ENCODE data around the gene FN1. TPM values are rescaled to one million over a fixed set of nuclear protein-coding genes. Genes with fewer than 3 reads are reported as not detected.

The FN1 gene
- total RNA-seq, 1 experiment from 2014 or later: 39.4 TPM

DNA sequence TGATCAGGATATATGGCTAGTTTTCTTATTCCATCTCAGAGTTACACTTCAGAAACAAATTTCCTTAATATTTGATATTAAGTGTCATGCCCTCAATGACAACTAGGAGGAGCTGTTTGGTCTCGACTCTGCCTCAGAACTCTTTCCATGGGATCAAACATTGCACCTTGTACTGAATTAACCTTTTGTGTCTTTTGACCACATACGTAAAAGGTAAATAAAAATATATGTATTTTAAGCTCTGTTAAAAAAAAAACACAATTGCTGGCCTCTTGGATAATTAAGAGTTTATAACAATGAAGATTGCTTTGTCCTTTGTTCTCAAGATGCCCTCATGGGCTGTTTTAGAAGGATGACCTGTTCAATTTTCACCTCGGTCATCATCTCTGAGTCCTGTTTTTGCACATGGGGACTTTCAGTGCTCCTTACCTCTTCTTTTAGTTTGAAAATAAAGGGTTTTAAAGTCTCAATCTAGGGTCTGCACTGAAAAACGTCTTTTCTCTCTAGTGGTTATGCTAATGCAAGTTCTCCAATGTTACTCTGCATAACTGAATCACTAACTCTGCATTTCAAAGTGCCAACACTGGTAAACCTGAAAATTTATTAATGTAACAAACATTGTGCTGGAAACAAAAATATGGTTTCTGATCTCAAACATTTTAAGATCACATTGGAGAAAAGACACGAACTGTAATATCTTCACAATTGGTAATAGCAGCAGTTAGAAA, 18.8 kb upstream of the FN1 start:
- Histone ChIP-seq H3K79me2 (ENCODE audit: low read depth) (no peaks in the 10 kb centered on the region), H3K9me3 (ENCODE audit: insufficient read depth, low read depth) (peaks cover 5% of the 10 kb centered on the region; the same call in 1 of the 2 replicates), H3K36me3 (ENCODE audit: low read depth) (no peaks in the 10 kb centered on the region), H3F3A (ENCODE audit: insufficient read depth, low read depth) (no peaks in the 10 kb centered on the region), H3K4me3 (no peak overlapping the region), H3K27me3 (ENCODE audit: insufficient read depth, low read depth) (no peaks in the 10 kb centered on the region), H3K4me1 (replicated peaks; ENCODE audit: insufficient read depth) (no peaks in the 10 kb centered on the region), H2AFZ (no peak overlapping the region), H3K9me2 (ENCODE audit: insufficient read depth) (no peaks in the 10 kb centered on the region), H3K27ac (no peak overlapping the region), H4K20me1 (ENCODE audit: insufficient read depth) (no peaks in the 10 kb centered on the region), H3K4me2 (no peak overlapping the region)
- BruUV-seq (replicated peaks): no TSS peak
- intact Hi-C loops (cut with micrococcal nuclease; ENCODE audit: unreplicated experiment): loop anchor here (1.0 to 5.0 kb wide), 3 partner anchors 183 to 466 kb away; no protein-coding TSS in a partner anchor
- CTCF ChIA-PET: interaction anchor here (0.6 to 1.4 kb wide), 6 partner anchors 121 to 459 kb away, joined by 3 to 4 read pairs (median 3); no protein-coding TSS in a partner anchor
- DNase-seq: no peak
- POLR2A ChIA-PET (ENCODE audit: unreplicated experiment): interaction anchor here (0.7 kb wide), 1 partner anchor 223 kb away, joined by 6 read pairs; no protein-coding TSS in a partner anchor
- TF ChIP-seq, protein P1, sequence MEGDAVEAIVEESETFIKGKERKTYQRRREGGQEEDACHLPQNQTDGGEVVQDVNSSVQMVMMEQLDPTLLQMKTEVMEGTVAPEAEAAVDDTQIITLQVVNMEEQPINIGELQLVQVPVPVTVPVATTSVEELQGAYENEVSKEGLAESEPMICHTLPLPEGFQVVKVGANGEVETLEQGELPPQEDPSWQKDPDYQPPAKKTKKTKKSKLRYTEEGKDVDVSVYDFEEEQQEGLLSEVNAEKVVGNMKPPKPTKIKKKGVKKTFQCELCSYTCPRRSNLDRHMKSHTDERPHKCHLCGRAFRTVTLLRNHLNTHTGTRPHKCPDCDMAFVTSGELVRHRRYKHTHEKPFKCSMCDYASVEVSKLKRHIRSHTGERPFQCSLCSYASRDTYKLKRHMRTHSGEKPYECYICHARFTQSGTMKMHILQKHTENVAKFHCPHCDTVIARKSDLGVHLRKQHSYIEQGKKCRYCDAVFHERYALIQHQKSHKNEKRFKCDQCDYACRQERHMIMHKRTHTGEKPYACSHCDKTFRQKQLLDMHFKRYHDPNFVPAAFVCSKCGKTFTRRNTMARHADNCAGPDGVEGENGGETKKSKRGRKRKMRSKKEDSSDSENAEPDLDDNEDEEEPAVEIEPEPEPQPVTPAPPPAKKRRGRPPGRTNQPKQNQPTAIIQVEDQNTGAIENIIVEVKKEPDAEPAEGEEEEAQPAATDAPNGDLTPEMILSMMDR (conservative IDR thresholded peaks at IDR 0.05): peak; percentile 96
- no peak for TF ChIP-seq EZH2 (IDR thresholded peaks at IDR 0.05; ENCODE audit: low read depth)

DNA sequence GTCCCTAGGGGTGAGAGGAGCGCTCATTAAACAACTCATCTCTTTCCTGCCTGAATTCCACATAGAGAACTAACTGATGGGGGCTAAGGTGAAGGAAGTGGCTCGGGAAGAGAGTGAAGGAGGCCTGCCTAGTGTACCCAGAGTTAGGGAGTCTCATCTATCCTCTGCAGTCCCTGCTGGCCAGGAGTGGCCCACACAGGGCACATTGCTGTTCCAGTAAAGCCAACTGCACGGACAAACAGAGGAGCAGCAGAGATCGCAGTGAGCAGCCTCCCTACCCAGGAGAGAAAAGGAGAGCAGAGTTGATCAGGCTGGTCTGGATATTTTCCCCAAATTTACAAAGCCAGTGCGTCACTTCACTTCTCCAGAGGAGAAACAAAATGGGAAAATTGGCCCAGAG, 16.9 kb upstream of the FN1 start:
- POLR2A ChIA-PET (ENCODE audit: unreplicated experiment): no interaction called here
- H4K20me1 ChIP-seq (ENCODE audit: insufficient read depth): no peaks in the 10 kb centered on the region
- DNase-seq: no peak
- no TSS peak for BruUV-seq (replicated peaks)
- H3K4me1 ChIP-seq (replicated peaks; ENCODE audit: insufficient read depth): no peaks in the 10 kb centered on the region
- H2AFZ ChIP-seq: no peak overlapping the region; the same call in 1 of the 2 replicates
- H3K27me3 ChIP-seq (ENCODE audit: insufficient read depth, low read depth): no peaks in the 10 kb centered on the region
- no peak for TF ChIP-seq EZH2 (IDR thresholded peaks at IDR 0.05; ENCODE audit: low read depth)
- TF ChIP-seq, protein P1 (conservative IDR thresholded peaks at IDR 0.05): no peak
- intact Hi-C loops (cut with micrococcal nuclease; ENCODE audit: unreplicated experiment): loop anchor here (5.0 kb wide), 2 partner anchors 185 to 375 kb away; no protein-coding TSS in a partner anchor
- no peaks in the 10 kb centered on the region for H3K36me3 ChIP-seq (ENCODE audit: low read depth)
- no peaks in the 10 kb centered on the region for H3K9me2 ChIP-seq (ENCODE audit: insufficient read depth)
- H3K4me2 ChIP-seq: no peak overlapping the region
- H3F3A ChIP-seq (ENCODE audit: insufficient read depth, low read depth): no peaks in the 10 kb centered on the region
- no peaks in the 10 kb centered on the region for H3K79me2 ChIP-seq (ENCODE audit: low read depth)
- CTCF ChIA-PET: no interaction called here
- H3K9me3 ChIP-seq (ENCODE audit: insufficient read depth, low read depth): peaks cover 5% of the 10 kb centered on the region; the same call in 1 of the 2 replicates
- H3K27ac ChIP-seq: no peak overlapping the region
- H3K4me3 ChIP-seq: no peak overlapping the region

DNA sequence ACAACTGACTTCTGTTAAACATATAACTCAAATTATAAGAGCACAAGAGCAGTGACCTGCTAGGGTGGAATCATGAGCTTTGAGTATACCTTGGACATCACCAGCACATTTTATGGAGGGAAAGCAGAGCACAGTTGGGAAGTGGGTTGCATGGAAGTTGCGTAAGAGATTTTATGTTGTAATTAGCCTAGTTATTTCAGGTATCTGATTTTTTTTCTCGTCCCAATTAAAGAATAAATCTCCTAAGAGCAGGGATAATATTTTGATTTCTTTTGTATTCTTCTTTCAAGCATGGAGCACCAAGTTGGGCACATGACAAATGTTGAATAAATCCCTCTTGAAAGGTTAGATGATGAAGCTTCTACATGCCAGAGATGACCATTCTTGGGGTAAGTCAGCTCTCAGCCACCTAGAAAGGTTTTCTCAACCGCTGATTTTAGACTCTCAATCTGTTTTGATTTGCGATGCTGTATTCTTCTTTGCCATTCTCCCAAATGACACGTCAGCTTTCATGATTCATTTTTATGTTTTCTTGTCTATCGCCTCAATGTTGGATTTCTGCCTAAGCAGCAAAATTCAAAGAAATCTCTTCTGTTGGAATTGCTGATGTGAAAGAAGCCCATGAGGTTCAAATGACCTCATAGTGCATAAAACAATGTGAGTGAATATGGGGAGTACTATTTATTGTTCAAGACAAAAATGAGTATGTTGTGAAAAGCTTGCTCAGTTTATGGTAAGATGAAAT, 15.3 kb upstream of the FN1 start:
- TF ChIP-seq EZH2 (IDR thresholded peaks at IDR 0.05; ENCODE audit: low read depth): no peak
- TF ChIP-seq, protein P1 (conservative IDR thresholded peaks at IDR 0.05): no peak
- Histone ChIP-seq H3K4me3 (no peak overlapping the region), H3K9me3 (ENCODE audit: insufficient read depth, low read depth) (peaks cover 5% of the 10 kb centered on the region; the same call in 1 of the 2 replicates), H3K79me2 (ENCODE audit: low read depth) (no peaks in the 10 kb centered on the region), H3K4me2 (no peak overlapping the region), H3K36me3 (ENCODE audit: low read depth) (no peaks in the 10 kb centered on the region), H3K27me3 (ENCODE audit: insufficient read depth, low read depth) (no peaks in the 10 kb centered on the region), H4K20me1 (ENCODE audit: insufficient read depth) (no peaks in the 10 kb centered on the region), H3K27ac (no peak overlapping the region), H2AFZ (no peak overlapping the region), H3K9me2 (ENCODE audit: insufficient read depth) (no peaks in the 10 kb centered on the region), H3F3A (ENCODE audit: insufficient read depth, low read depth) (no peaks in the 10 kb centered on the region), H3K4me1 (replicated peaks; ENCODE audit: insufficient read depth) (no peaks in the 10 kb centered on the region)
- BruUV-seq (replicated peaks): no TSS peak
- intact Hi-C loops (cut with micrococcal nuclease; ENCODE audit: unreplicated experiment): loop anchor here (5.0 kb wide), 2 partner anchors 186 to 376 kb away; no protein-coding TSS in a partner anchor
- DNase-seq: no peak
- CTCF ChIA-PET: no interaction called here
- POLR2A ChIA-PET (ENCODE audit: unreplicated experiment): no interaction called here

All from PC-9 (cell line).